LNCaP clone FGC (cell line): ENCODE measurements around the gene ACTN3.
"Not testable (repeated sequence)": the region's sequence is repeated elsewhere in the genome, so short reads cannot be mapped to it uniquely, and the experiment has no call there.

Source experiments
- DNase-seq: peaks from one replicate; pipeline ENCODE4 v3.0.0-alpha.2; 2011; ENCODE audit warnings: low read depth
- H3K4me3 ChIP-seq: 2 replicates; pipeline ENCODE4 v1.5.1; 2011; ENCODE audit warnings: mild to moderate bottlenecking, low read depth, low read length, control low read depth
- TF ChIP-seq, protein P1 (sequence below): IDR thresholded peaks from 2 replicates; pipeline ENCODE4 v1.5.1; 2012; ENCODE audit warnings: mild to moderate bottlenecking; ENCODE audit not compliant: control insufficient read depth, insufficient read depth; ENCODE audit errors: extremely low read depth

The ACTN3 gene

GRCh38 chr11:66570079-66570849 is 23.6 kb downstream of the ACTN3 start:
- DNase-seq: no peak
- TF ChIP-seq, protein P1, sequence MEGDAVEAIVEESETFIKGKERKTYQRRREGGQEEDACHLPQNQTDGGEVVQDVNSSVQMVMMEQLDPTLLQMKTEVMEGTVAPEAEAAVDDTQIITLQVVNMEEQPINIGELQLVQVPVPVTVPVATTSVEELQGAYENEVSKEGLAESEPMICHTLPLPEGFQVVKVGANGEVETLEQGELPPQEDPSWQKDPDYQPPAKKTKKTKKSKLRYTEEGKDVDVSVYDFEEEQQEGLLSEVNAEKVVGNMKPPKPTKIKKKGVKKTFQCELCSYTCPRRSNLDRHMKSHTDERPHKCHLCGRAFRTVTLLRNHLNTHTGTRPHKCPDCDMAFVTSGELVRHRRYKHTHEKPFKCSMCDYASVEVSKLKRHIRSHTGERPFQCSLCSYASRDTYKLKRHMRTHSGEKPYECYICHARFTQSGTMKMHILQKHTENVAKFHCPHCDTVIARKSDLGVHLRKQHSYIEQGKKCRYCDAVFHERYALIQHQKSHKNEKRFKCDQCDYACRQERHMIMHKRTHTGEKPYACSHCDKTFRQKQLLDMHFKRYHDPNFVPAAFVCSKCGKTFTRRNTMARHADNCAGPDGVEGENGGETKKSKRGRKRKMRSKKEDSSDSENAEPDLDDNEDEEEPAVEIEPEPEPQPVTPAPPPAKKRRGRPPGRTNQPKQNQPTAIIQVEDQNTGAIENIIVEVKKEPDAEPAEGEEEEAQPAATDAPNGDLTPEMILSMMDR: no peak
- no peak overlapping the region for H3K4me3 ChIP-seq

DNA sequence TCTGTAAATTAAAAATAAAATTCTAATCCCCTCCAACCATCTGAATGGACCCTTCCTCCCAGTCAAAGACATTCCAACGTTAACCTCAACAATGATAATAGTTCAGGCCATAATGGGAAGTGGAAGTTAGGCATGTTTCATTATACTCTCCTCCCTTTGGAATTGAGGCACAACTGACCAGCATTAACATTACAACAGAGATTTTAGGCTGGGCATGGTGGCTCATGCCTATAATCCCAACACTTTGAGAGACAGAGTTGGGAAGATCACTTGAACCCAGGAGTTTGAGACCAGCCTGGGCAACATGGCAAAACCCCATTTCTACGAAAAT is 24.1 kb downstream of the ACTN3 start:
- TF ChIP-seq, protein P1: no peak
- DNase-seq: no peak
- no peak overlapping the region for H3K4me3 ChIP-seq

DNA sequence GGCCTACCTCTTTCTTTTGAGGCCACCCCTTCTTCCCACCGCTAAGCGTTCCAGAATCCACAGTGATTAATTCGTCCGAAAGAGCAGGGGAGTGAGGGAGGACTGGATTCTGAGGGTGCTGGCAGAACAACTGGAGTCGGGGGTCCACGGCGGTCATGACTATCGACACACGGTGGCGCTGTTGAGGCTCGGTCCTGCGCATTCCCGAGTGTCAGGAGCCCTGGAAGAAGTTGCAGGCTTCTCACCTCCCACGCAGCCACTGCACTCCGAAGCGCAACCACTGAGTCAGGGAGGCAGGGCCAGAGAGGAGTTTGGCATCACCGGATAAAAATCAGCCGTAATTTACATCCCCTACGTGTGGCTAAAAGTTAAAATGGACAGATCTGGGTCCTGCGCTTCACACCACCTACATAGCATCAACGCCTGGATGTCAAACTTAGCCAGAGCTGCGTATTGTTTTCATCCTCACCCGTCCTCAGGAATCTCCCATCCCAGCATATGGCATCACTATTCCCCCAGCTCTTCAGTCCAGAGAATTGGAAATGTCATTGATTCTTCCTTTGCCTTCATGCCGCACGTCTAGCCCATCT is 32.4 kb downstream of the ACTN3 start:
- no peak for DNase-seq
- TF ChIP-seq, protein P1: peak; percentile 54
- no peak overlapping the region for H3K4me3 ChIP-seq

- TF ChIP-seq, protein P1: no peak
- DNase-seq: no peak
- no peak overlapping the region for H3K4me3 ChIP-seq
These were observed 34.1 kb downstream of the ACTN3 start for GRCh38 chr11:66580803-66581202.

GRCh38 chr11:66581261-66581660 is 34.6 kb downstream of the ACTN3 start:
- no peak for DNase-seq
- no peak overlapping the region for H3K4me3 ChIP-seq

DNA sequence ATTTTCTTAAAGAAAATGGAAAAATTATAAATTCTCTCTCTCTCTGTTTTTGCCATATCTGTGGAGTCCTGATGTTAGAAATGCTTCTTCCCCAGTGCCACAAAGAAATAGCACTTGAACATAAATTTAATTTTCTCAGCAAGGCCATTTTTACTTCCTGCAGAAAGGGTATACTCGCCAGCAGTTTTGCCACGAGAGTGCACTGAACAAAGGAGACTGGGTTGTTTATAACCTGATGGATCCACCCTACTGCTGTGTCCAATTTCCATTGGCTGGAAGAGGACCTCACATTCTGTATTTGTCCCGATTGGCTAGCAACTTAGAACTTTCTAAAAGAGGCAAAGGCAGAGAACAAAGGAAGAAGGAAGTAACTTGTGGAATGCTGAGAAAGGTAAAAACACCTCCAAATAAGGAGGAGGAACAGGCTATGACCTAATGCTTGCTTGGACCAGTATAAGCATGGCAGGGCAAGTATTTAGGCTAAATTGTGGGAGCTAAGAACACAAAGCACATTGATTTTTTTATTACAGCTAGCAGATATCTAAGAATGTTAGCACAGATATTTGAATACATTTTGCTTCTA is 36.0 kb downstream of the ACTN3 start:
- DNase-seq: not testable (repeated sequence)

More at GRCh38 chr11:66581261-66581660, 34.6 kb downstream of the ACTN3 start:
- TF ChIP-seq, protein P1: no peak

GRCh38 chr11:66585447-66585846 is 38.7 kb downstream of the ACTN3 start:
- not testable (repeated sequence) for H3K4me3 ChIP-seq, DNase-seq

More for the DNA sequence above, 36.0 kb downstream of the ACTN3 start:
- H3K4me3 ChIP-seq: not testable (repeated sequence)

GRCh38 chr11:66586136-66586535 is 39.4 kb downstream of the ACTN3 start:
- no peak for DNase-seq
- TF ChIP-seq, protein P1: no peak
- no peak overlapping the region for H3K4me3 ChIP-seq

GRCh38 chr11:66589315-66589714 is 42.6 kb downstream of the ACTN3 start:
- not testable (repeated sequence) for DNase-seq, H3K4me3 ChIP-seq
